OCI-LY7 (cell line): Measurements from ENCODE around the gene VSIG2.

Experiments used
- EZH2phosphoT487 ChIP-seq: fragments of 200-600 bp; sonication (generic); IDR thresholded peaks from 2 replicates; pipeline ENCODE4 v1.6.1; 2018; ENCODE audit warnings: low read depth, borderline replicate concordance, mild to moderate bottlenecking, mixed run types, antibody characterized with exemption, low read length, moderate library complexity, mixed read lengths
- TF ChIP-seq, protein P1 (sequence below): fragments of 200-600 bp; sonication (generic); conservative IDR thresholded peaks from 2 replicates; pipeline ENCODE4 v1.5.1; 2014; ENCODE audit warnings: mild to moderate bottlenecking, antibody characterized with exemption, low read length, moderate library complexity, mixed read lengths

DNA sequence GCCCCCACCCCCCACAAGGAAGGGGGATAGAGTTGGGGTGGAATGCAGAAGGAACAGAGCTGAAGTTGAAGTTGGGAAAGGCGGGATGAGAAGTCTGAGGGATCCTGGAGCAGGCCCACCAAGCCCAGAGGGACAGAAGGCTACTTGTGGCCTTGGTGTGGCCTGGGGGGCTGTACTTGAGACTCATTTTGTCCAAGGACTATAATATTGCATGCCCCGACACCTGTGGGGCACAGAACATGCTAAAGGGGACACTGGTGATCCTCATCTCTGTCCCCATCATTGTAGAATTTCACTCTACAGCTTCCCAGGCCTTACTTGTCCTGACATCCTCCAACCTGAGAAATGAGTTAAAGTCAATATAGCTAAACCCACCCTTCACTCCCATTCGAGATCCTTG lies 8.8 kb upstream of the VSIG2 start:
- TF ChIP-seq, protein P1, sequence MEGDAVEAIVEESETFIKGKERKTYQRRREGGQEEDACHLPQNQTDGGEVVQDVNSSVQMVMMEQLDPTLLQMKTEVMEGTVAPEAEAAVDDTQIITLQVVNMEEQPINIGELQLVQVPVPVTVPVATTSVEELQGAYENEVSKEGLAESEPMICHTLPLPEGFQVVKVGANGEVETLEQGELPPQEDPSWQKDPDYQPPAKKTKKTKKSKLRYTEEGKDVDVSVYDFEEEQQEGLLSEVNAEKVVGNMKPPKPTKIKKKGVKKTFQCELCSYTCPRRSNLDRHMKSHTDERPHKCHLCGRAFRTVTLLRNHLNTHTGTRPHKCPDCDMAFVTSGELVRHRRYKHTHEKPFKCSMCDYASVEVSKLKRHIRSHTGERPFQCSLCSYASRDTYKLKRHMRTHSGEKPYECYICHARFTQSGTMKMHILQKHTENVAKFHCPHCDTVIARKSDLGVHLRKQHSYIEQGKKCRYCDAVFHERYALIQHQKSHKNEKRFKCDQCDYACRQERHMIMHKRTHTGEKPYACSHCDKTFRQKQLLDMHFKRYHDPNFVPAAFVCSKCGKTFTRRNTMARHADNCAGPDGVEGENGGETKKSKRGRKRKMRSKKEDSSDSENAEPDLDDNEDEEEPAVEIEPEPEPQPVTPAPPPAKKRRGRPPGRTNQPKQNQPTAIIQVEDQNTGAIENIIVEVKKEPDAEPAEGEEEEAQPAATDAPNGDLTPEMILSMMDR, result no peak
- TF ChIP-seq EZH2phosphoT487, result no peak
